ENCODE data around the gene PXMP4. TPM values are rescaled to one million over a fixed set of nuclear protein-coding genes. Genes with fewer than 3 reads are reported as not detected.
"Not testable (repeated sequence)": the region's sequence is repeated elsewhere in the genome, so short reads cannot be mapped to it uniquely, and the experiment has no call there.

Gene PXMP4
- total RNA-seq, 4 donors from 2014 or later, result 1.6 to 12.0 (median 5.5) TPM

DNA sequence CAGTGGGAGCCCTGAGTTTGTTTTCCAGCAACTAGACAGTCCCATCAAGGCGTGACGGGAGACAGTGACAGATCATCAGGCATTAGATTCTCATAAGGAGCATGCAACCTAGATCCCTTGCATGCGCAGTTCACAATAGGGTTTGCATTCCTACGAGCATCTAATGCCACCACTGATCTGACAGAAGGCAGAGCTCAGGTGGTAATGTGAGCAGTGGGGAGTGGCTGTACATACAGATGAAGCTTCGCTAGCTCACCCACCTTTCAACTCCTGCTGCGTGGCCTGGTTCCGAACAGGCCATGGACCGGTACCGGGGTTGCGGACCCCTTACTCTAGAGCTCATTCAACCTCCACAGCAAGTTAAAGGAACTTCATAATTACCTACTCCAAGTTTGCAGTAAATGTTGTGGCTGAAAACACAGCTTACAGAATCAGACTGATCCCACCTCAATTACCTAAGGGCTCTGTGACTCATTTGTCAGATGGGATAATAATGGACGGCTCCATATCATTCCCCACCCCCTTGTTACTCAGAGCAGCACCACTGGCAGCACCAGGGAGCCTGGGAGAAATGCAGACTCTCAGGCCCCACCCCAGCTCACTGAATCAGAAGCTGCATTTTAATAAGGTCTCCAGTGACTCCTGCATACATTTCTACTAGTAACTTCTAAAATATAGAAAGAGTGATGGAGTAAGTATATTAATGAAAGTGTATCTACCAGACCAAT, 15.7 kb downstream of the PXMP4 start:
- H3K36me3 ChIP-seq, result peaks cover 0 to 3% (median 0%) of the 10 kb centered on the region in 4 donors
- WGBS, 2 donors (ENCODE audit: low coverage in 1 of 2), result 95% methylated on average over 11 of the region's 11 CpGs; no CpG with 5 or more reads in 1 of the 2 donors
- H3K27me3 ChIP-seq, result no peaks in the 10 kb centered on the region
- intact Hi-C loops (cut with DNase I; ENCODE audit: low total_unique reads), result no loop called here
- H3K4me1 ChIP-seq, result no peaks in the 10 kb centered on the region
- no peaks in the 10 kb centered on the region for H3K9me3 ChIP-seq
- H3K27ac ChIP-seq, result no peak overlapping the region
- in situ Hi-C loops (cut with MboI; ENCODE audit: low pct_ligation_motif_present in 1 of 4, low pct_unique_long_range_greater_than_20kb in 1 of 4, low sequenced_read_pairs in 3 of 4), result no loop called here
- TF ChIP-seq POLR2A (IDR thresholded peaks at IDR 0.05), result no peak
- TF ChIP-seq POLR2AphosphoS5 (IDR thresholded peaks at IDR 0.05), result no peak
- no peak for TF ChIP-seq EP300 (IDR thresholded peaks at IDR 0.05; ENCODE audit: low read depth)
- TF ChIP-seq, protein P1, sequence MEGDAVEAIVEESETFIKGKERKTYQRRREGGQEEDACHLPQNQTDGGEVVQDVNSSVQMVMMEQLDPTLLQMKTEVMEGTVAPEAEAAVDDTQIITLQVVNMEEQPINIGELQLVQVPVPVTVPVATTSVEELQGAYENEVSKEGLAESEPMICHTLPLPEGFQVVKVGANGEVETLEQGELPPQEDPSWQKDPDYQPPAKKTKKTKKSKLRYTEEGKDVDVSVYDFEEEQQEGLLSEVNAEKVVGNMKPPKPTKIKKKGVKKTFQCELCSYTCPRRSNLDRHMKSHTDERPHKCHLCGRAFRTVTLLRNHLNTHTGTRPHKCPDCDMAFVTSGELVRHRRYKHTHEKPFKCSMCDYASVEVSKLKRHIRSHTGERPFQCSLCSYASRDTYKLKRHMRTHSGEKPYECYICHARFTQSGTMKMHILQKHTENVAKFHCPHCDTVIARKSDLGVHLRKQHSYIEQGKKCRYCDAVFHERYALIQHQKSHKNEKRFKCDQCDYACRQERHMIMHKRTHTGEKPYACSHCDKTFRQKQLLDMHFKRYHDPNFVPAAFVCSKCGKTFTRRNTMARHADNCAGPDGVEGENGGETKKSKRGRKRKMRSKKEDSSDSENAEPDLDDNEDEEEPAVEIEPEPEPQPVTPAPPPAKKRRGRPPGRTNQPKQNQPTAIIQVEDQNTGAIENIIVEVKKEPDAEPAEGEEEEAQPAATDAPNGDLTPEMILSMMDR (IDR thresholded peaks at IDR 0.05), result no peak
- H3K4me3 ChIP-seq, result no peak overlapping the region
- no peak for DNase-seq

DNA sequence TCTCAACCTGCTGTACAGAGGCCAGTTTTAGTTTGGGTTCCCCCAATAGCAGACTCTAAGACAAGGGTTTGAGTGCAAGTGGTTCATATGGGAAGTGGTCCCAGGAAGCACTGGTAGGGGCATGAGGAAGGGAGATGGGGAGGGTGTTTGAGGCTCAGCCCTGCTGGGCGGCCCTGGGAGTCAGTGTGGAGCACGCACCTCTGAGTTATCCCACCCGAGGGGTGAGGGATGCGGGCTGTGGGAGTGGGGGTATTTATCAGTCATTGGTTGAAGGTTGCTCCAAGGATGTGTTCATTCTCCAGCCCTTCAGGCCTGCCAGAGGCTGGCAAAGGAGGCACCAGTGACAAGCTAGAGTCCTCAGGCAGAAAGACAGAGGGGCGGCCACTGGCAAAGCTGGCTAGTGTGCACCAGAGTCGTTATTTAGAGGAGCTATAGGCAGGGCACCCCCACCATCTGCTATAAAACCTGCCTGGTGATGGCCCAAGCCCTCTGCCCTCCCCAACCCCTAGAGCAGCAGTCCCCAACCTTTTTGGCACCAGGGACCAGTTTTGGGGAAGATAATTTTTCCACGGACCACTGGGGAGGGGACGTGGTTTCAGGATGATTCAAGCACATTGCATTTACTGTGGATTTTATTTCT, 16.5 kb downstream of the PXMP4 start:
- DNase-seq, result no peak
- Histone ChIP-seq H3K4me3 (no peak overlapping the region), H3K4me1 (no peaks in the 10 kb centered on the region), H3K9me3 (no peaks in the 10 kb centered on the region), H3K27ac (no peak overlapping the region), H3K36me3 (no peaks in the 10 kb centered on the region), H3K27me3 (no peaks in the 10 kb centered on the region)
- no peak for TF ChIP-seq EP300 (IDR thresholded peaks at IDR 0.05; ENCODE audit: low read depth)
- no peak for TF ChIP-seq POLR2AphosphoS5 (IDR thresholded peaks at IDR 0.05)
- TF ChIP-seq, protein P1 (IDR thresholded peaks at IDR 0.05), result no peak
- no peak for TF ChIP-seq POLR2A (IDR thresholded peaks at IDR 0.05)
- in situ Hi-C loops (cut with MboI; ENCODE audit: low pct_ligation_motif_present in 1 of 4, low pct_unique_long_range_greater_than_20kb in 1 of 4, low sequenced_read_pairs in 3 of 4), result no loop called here
- 95 to 96% methylated on average over 4 to 7 of the region's 8 CpGs for WGBS, 2 donors (ENCODE audit: low coverage in 1 of 2)
- intact Hi-C loops (cut with DNase I; ENCODE audit: low total_unique reads), result no loop called here

- Histone ChIP-seq H3K4me3 (no peak overlapping the region), H3K4me1 (no peaks in the 10 kb centered on the region), H3K36me3 (no peaks in the 10 kb centered on the region), H3K27me3 (no peaks in the 10 kb centered on the region), H3K27ac (no peak overlapping the region), H3K9me3 (no peaks in the 10 kb centered on the region)
- intact Hi-C loops (cut with DNase I; ENCODE audit: low total_unique reads), result no loop called here
- in situ Hi-C loops (cut with MboI; ENCODE audit: low pct_ligation_motif_present in 1 of 4, low pct_unique_long_range_greater_than_20kb in 1 of 4, low sequenced_read_pairs in 3 of 4), result no loop called here
- DNase-seq, result no peak
- WGBS, 2 donors (ENCODE audit: low coverage in 1 of 2), result 64% methylated on average over 5 of the region's 5 CpGs; no CpG with 5 or more reads in 1 of the 2 donors
- TF ChIP-seq, protein P1 (IDR thresholded peaks at IDR 0.05), result no peak
- no peak for TF ChIP-seq EP300 (IDR thresholded peaks at IDR 0.05; ENCODE audit: low read depth)
Observed at GRCh38 chr20:33702861-33703260, 17.2 kb downstream of the PXMP4 start.

DNA sequence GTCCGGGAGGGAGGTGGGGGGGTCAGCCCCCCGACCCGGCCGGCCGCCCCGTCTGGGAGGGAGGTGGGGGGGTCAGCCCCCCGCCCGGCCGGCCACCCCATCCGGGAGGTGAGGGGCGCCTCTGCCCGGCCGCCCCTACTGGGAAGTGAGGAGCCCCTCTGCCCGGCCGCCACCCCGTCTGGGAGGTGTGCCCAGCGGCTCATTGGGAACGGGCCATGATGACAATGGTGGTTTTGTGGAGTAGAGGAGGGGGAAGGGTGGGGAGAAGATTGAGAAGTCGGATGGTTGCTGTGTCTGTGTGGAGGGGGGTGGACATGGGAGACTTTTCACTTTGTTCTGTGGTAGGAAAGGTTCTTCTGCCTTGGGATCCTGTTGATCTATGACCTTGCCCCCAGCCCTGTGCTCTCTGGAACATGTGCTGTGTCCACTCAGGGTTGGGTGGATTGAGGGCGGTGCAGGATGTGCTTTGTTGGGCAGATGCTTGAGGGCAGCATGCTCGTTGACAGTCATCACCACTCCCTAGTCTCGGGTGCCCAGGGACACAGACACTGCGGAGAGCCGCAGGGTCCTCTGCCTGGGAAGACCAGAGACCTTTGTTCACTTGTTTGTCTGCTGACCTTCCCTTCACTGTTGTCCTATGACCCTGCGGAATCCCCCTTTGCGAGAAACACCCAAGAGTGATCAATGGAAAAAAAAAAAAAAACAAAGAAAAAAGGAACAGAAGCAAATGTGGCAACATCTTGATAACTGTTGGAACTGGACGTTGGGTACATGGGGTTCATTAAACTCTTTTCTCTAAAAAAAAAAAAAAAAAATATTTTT, 18.3 kb downstream of the PXMP4 start:
- no peak for DNase-seq
- Histone ChIP-seq H3K36me3 (no peaks in the 10 kb centered on the region), H3K27me3 (no peaks in the 10 kb centered on the region), H3K4me3 (no peak overlapping the region), H3K9me3 (no peaks in the 10 kb centered on the region), H3K4me1 (peaks cover 0 to 5% (median 1%) of the 10 kb centered on the region in 4 donors), H3K27ac (no peak overlapping the region)
- TF ChIP-seq POLR2A (IDR thresholded peaks at IDR 0.05) (no peak), EP300 (IDR thresholded peaks at IDR 0.05; ENCODE audit: low read depth) (no peak), POLR2AphosphoS5 (IDR thresholded peaks at IDR 0.05) (no peak)
- TF ChIP-seq, protein P1 (IDR thresholded peaks at IDR 0.05), result no peak
- intact Hi-C loops (cut with DNase I; ENCODE audit: low total_unique reads), result no loop called here
- 92 to 93% methylated on average over 3 to 14 of the region's 27 CpGs for WGBS, 2 donors (ENCODE audit: low coverage in 1 of 2)
- in situ Hi-C loops (cut with MboI; ENCODE audit: low pct_ligation_motif_present in 1 of 4, low pct_unique_long_range_greater_than_20kb in 1 of 4, low sequenced_read_pairs in 3 of 4), result no loop called here

- H3K9me3 ChIP-seq; DNase-seq; H3K36me3 ChIP-seq; H3K27ac ChIP-seq; H3K27me3 ChIP-seq; in situ Hi-C loops (cut with MboI; ENCODE audit: low pct_ligation_motif_present in 1 of 4, low pct_unique_long_range_greater_than_20kb in 1 of 4, low sequenced_read_pairs in 3 of 4); H3K4me3 ChIP-seq; intact Hi-C loops (cut with DNase I; ENCODE audit: low total_unique reads); H3K4me1 ChIP-seq: not testable (repeated sequence)
- 97 to 98% methylated on average over 12 to 30 of the region's 45 CpGs for WGBS, 2 donors (ENCODE audit: low coverage in 1 of 2)
Observed at GRCh38 chr20:33700696-33701441, 19.2 kb downstream of the PXMP4 start.

All from transverse colon (tissue), 4 donors.